Non-pigmented ciliary epithelial cell (primary cell): ENCODE data around the gene FRMD5.
"Not testable (repeated sequence)": the region's sequence is repeated elsewhere in the genome, so short reads cannot be mapped to it uniquely, and the experiment has no call there.

Experiments used
- DNase-seq: peaks from one replicate; pipeline ENCODE4 v3.0.0-alpha.2; 2010; ENCODE audit warnings: low read depth

The FRMD5 gene

DNA sequence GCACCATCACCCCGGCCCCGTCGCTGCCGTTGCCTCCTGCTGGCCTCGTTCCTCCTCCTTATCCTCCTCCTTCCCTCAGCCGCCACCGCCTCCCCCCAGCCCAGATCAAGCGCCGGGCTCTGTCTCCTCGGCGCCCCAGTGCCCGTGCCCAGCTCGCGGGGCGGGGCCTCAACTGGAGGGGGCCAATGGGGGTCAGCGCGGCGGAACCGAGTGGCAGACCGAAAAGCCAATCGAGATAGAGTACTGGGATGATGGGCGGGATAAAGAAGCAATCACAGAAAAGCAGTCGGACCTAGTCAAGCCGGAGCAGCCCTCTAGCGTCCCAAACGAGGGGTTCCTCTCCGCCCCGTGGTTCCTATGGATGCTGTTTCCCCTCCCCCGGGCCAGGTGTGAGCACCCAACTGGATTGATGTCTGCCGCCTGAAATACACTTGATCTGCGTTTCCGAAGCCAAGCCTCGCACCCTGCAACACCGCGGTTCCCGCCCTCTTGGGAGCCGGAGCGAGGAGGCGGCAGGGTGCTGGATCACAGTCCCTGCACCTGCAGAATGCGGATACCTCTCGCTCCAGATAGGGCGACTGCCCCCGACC lies at the start of gene FRMD5:
Gene FRMD5 (minus strand): TSS at position 121 of the 590 bp plus-strand sequence.
- DNase-seq: peak; percentile 83

DNA sequence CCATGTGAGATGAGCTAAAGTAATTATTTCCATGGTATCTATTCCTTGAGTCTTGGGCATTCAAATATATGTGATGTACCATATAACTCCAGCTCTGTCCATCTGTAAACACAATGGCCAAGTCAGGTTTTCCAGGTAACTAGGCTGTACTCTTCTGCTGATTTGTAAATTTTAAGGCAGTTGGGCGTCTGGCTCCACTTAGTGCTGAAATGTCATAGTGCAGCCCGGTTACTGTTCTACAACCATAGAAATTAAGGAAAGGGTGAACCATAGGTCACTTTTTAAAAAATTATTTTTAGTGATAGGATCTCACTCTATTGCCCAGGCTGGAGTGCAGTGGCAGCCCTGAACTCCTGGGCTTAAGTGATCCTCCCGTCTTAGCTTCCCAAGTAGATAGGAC lies 48.8 kb upstream of the FRMD5 start:
- no peak for DNase-seq

DNA sequence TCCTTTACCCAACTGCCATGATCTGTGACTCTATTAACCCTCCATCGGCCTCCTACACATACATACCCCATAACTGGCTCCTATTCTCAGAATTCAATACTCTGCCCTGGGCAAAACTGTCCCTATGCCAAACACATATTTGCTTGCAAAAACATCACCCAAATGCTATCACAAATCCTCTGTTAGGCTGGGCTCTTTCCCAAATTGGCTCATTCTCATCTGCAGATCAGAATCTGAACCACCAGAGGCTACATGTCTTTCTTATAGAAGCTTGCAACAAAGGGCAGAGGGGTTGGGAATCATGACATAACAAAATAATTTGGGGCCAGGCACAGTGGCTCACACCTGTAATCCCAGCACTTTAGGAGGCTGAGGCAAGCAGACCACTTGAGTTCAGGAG lies 48.1 kb upstream of the FRMD5 start:
- DNase-seq: no peak

DNA sequence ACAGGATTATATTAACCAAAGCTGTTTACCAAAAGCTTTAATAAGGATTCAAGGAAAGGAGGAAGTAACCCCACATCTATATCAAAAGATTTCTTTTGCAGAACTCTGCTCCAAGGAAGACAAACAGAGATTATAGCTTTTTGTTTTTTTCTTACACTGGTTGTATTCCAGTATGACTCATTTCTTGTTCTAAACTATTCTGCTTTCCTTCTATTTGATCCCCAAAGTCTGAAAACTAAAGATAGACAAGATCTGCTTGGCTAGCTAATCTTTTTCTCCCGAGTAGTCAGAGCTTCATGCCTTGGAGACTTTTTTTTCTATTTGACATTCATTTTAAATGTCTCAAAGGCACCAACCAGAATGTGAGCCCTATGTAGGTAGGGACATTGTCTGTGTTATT lies 36.8 kb upstream of the FRMD5 start:
- no peak for DNase-seq

DNA sequence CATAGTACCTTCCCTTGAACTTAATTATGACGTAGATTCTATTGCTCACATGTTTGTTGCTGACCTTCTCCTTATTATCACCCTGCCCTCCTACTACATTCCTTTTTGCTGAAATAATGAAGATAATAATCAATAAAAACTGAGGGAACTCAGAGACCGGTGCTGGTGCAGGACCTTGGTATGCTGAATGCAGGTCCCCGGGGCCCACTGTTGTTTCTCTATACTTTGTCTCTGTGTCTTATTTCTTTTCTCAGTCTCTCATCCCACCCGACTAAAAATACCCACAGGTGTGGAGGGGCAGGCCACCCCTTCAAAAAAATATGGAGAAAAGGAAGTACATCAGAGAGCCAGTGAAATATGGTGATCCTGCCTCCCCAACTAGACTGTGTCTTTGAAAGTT lies 34.2 kb upstream of the FRMD5 start:
- not testable (repeated sequence) for DNase-seq

DNA sequence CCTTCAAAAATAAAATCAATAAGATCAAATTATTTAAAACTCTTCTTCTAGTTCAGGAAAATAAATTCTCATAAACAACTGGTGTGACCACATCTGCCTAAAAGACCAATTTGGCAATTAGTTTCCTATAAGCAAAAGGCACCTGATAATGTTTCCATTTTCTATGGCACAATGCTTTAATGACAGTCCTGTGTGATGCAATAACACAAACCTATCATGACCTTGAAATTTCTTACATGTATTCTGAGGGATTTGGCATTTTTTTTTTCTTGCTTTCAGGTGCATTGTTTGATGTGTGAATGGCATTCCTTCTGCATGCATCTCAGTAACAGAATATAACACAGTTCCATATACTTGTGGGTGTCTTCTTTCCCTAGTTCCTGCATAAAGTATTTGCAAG lies 32.5 kb upstream of the FRMD5 start:
- no peak for DNase-seq

DNA sequence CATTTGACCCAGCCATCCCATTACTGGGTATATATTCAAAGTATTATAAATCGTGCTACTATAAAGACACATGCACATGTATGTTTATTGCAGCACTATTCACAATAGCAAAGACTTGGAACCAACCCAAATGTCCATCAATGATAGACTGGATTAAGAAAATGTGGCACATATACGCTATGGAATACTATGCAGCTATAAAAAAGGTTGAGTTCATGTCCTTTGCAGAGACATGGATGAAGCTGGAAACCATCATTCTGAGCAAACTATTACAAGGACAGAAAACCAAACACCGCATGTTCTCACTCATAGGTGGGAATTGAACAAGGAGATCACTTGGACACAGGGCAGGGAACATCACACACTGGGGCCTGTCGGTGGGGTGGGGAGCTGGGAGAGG lies 31.9 kb upstream of the FRMD5 start:
- not testable (repeated sequence) for DNase-seq

DNA sequence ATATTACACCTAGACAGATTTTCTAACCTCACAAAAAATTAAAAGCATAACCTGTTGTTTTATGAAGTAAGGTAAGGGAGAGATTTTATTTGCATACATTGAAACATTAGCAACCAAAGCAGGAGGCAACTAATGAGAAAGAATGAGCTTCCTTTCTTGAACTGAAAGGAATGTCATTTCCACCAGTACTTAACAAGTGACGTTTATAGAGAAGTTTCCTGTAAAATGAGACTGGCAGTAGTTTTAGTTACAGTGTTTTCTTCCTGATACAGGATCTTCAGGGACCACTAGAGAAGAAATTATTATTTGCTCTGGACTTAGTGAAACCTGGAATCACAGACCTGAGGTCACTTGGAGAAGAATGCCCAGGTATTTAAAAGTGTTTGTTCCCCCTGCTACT lies 27.4 kb upstream of the FRMD5 start:
- no peak for DNase-seq

DNA sequence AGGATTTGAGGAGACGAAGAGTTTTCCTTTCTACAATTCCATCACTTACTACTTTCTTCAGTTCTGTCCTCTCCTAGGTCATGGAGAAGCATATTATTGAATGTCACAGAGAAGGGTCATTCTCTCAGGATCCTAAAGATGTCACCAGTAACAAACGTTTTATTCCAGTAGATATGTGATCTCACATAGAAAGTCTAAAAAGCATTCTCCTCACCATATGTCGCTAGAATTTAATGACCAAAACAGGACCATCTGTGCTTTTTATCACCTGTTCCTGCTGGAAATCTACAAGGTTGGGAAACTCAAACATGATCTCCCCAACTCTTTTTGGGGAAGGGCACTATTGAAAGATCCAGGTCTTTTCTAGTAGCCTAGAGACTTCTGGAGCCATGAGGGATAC lies 24.0 kb upstream of the FRMD5 start:
- no peak for DNase-seq

DNA sequence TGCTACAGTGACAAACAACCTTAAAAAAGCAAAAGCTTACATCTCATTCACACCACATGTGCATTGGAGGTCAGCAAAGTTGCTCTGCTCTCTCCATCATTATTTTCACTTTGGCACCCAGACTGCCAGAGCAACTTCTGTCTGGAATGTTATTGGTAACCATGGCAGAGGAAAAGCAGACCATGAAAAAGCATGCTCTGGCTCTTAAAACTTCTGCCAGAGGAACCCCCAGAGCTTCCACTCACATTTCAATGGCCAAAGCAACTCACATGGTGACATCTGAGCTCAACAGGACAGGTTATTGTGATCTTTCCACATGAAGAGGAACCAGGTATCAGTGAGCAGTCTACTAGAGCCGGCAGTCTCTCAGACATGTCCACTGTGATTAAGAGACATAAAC lies 21.9 kb upstream of the FRMD5 start:
- DNase-seq: no peak

DNA sequence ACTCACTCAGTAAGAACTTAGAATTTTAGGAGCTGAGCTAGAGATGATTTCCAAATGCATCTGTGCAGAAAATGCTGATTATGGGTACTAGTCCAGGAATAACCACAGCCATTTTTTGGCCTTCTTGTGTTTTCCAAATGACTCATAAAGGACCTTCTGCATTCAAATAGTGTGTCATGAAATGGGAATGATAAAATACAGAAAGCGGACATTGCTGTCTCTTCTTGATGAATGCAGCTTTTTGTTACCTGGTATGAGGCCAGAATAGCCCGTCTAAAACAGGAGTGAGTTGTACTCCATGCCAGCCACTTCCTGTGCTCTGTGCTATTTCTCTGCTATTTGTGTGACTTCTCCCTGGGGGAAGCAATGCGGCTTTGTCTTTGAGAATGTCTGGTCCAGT lies 20.5 kb upstream of the FRMD5 start:
- peak; percentile 70 for DNase-seq

DNA sequence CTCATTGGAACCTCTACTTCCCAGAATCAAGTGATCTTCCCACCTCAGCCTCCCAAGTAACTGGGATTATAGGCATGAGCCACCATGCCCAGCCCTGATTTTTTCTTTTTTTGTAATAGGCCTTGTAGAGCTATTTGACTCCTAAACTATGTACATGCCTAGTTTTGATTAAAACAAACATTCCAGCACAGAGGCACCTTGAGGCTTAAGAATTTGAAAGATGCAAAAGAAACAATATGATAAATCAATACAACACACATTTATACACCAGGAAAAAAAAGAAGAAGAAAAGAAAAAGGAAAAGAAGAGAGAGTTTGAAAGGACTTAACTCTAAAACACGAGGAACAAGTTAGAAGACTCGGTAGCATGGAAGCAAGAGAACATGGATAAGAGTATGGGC lies 13.9 kb upstream of the FRMD5 start:
- DNase-seq: no peak

DNA sequence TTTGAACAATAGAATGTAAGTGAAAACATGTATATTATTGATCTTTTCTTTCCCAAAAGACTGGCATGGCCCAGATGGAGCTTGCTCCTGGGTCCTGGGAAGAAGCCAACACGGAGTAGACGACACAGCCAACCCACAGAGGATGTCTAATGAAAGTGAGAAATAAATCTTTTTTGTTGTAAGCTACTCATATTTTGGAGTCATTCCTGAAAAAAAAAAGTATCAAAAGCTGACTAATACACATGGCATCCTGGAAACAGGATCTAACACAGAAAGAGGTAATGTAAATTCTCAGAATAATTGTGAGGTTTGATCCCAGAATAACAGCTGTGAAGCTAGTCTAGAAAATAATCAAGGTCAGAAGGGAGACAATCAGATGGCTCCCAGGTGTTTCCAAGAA lies 12.6 kb upstream of the FRMD5 start:
- DNase-seq: peak; percentile 54

DNA sequence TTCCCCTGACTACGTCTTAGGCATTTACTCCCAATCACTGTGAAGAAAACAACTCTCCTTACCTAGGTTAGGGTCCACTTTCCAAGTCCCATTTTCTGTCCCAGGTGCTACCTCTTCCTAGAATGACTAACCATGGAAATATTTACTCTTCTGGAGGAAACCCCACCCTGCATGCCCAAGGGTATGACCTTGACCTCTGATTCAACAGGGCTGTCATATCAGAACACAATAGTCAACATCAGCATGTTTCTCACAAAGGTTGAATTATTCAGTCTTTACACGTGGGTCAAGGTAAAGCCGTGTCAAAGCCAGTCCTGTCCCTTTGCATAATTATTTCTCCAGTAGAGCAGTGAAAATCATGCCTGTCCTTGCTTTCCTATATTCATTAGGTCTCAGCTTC lies 4.3 kb upstream of the FRMD5 start:
- DNase-seq: no peak

DNA sequence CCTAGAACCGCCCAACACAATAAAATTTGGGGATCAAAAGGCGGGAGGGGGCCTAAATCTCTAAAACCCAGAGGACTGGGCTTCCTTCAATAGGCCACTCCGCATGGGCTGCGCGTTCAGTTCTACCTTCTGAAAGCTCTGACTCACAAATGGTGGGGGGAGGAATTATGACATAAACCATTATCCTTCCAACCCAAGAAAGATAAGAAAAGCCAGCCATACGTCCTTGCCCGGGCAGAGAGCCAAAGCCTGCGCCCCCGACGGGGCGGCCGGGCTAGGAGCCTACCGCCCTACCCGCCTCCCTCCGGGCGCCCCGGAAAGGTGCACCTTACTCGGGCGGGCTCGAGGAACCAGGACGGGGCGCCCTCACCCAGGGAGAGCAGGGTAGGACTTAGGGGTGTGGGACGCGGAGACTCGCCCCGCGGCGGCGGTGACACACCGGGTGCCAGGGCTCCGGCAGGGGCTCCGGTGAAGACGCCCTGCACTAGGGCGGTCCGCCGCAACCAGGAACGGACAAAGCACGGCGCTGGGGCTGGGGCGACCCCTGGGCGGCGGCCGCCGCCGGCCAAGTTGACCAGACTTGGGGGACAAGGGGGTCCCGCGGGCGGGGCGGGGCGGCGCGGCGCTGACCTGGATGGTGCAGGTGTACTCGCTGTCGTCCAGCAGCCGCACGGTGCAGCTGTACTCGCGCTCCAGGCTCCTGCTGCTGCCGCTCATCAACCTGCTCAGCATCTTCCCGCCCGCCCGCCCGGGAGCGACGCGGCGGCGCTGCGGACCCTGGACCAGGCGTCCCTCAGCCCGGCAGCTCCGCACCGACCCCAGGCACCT lies 534 bp downstream of the FRMD5 start:
- peak; percentile 65 for DNase-seq

DNA sequence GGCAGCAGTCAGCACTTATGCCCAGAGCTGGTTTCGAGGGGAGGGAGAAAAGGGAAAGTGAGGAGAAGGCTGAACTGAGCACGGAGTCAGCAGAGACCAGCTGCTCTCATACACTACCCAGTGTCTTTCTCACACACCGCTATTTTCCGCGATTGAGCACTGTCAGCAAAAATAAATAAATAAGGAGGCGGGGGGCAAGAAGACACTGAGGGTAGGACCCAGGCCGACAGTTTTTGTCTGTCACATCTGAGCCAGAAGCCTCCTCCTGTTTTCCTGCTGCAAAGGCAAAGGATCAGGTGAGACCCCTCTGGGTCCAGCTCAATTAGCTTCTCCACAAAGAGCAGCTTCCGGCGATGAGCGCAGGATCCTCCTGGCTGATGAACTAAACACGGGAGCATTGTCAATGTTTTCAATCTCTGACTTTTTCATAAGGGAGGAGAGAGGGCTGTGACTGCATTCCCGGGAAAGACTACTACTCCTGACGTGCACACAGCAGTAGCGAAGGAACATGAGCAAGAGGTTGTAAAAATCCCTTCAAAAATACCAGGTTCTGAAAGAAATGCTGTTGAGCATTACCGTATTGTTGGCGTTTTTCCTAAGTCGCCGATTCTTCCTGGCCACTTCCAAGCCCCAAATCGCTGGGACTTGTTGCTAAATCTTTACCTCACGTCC lies 1.3 kb downstream of the FRMD5 start:
- no peak for DNase-seq

DNA sequence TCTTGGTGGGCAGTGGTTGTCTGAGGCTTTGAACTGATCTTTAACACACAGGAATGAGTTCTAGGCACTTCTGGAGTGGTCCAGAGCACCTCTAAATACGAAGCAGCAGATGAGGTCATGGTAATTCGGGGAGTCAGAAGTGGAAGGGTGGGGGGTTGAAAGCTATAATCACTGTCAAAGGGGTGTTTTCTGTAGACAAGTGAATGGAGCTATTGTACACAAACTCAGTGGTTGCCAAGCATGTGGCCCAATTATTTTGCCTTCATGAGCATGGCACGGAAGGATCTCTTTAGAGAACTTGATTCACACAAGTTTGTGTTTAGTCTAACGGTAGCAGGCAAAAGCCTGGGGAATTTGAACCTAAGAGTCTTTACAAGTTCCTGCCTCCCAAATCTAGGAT lies 6.3 kb downstream of the FRMD5 start:
- DNase-seq: no peak

DNA sequence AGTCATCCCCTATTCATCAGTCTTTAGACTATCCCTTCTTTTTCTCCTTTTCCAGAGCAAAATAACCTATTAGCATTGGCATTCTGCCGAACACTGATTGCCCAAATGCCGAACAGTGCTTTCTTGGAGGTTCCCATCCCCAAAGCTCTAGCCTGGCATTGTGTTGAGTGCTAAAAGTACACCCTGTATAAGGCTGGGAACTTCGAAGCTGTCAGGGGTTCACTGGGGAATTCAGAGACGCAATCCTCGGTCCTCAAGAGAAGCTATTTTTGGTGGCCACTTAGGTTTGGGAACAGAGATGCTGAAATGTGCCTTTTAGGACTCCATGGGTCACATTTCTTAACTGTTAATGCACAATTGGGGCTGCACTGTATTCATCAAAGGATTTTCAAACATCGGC lies 8.4 kb downstream of the FRMD5 start:
- DNase-seq: no peak

DNA sequence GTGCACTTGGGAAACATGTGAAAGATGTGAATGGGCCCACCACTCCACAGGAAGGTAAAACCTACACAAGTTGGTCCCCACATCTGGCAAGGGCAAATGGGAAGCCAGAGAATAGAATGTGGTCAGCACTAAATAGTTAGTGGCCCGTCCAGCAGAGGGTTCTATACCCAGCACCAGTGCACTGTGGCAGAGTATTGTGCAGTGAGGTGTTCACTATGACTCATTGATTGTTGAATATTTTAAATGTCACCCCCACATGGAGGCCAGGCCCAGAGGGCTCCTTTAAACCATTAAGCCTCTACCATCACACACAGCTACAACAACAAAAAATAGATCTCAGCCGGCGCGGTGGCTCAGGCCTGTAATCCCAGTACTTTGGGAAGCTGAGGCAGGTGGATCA lies 11.7 kb downstream of the FRMD5 start:
- no peak for DNase-seq

DNA sequence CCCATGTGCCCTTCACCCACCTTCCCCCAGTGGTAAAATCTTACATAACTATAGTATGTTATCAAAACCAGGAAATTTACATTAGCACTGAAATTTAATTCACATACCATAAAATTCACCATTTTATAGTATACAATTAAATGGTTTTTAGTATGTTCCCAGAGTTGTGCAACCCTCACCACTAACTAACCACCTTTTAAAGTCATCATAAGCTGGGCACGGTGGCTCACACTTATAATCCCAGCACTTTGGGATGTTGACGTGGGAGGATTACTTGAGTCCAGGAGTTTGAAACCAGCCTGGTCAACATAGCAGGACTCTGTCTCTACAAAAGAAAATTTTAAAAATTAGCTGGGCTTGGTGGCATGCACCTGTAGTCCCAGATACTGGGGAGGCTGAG lies 13.7 kb downstream of the FRMD5 start:
- no peak for DNase-seq

DNA sequence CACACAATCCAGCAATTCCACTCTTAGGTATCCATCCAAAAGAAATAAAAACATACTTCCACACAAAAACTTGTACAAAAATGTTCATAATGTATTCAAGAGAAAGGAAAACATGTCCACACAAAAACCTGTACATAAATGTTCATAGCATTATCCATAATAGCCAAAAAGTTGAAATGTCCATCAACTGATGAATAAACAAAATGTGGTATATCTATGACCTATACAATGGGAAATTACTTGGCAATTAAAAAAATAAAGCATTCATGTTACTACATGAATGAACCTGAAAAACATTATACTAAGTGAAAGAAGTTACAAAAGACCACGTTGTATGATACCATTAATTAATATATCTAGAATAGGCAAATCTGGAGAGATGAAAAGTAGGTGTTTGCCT lies 17.9 kb downstream of the FRMD5 start:
- no peak for DNase-seq

DNA sequence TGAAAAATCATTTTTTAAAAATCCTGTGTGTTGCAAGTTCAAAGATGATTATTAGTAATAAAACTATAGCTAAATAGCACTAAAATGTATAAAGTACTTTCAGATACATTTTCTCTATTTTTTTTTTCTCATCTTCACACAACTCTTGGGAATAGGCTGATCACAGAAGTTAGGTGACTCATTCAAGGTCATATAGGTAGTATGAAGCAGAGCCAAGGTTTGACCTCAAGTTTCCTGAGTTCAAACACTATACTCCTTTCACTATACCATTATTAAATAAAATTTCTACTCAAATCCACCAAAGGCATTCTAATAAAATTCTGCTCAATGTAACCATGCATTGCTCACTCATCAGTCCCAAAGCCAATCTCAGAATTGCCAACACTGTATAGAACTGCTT lies 21.3 kb downstream of the FRMD5 start:
- DNase-seq: no peak

DNA sequence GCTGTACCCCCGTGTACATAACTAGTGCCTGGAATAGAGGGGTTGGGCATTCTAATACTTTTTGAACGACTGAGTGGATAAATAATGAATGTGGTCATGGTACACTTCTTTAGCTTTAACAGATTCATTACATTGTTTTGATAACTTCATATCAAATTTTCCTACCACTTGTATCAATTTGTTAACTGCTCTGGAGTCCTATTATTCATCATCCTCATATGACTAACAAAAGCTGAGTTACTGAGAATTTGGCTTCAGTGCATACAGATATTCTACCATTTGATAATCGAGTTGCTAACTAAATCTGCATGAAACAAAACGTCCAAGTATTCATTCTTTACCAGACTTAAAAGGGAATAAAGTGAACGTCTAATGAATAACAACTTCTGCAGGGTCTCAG lies 31.7 kb downstream of the FRMD5 start:
- no peak for DNase-seq
